Mesothelial cell of epicardium (in vitro differentiated cells): Measurements from ENCODE around the gene KLK4. TPM values are rescaled to one million over a fixed set of nuclear protein-coding genes. Genes with fewer than 3 reads are reported as not detected.

Source experiments
- DNase-seq, 2 experiments: peaks; one replicate each; pipeline ENCODE4 v3.0.0; 2021; ENCODE audit warnings: low spot score in 2 of 2; ENCODE audit not compliant: unreplicated experiment in 2 of 2
- H3K27ac Mint-ChIP-seq: 2 replicates; pipeline ENCODE4 v1.8.0; 2021; ENCODE audit warnings: mixed read lengths
- H3K27me3 Mint-ChIP-seq: 2 replicates; pipeline ENCODE4 v1.8.0; 2021; ENCODE audit warnings: low read depth, mixed read lengths
- H3K36me3 Mint-ChIP-seq: 2 replicates; pipeline ENCODE4 v1.8.0; 2021; ENCODE audit warnings: mixed read lengths
- H3K4me1 Mint-ChIP-seq: 2 replicates; pipeline ENCODE4 v1.8.0; 2021; ENCODE audit warnings: mixed read lengths
- H3K4me3 Mint-ChIP-seq: 2 replicates; pipeline ENCODE4 v1.8.0; 2021; ENCODE audit warnings: mild to moderate bottlenecking, moderate library complexity, mixed read lengths
- H3K9me3 Mint-ChIP-seq: 2 replicates; pipeline ENCODE4 v1.8.0; 2021; ENCODE audit warnings: mixed read lengths
- CTCF ChIP-seq: fragments of 200-600 bp; sonication (generic); IDR thresholded peaks from one replicate; pipeline ENCODE4 v1.5.0; 2021; ENCODE audit warnings: antibody characterized with exemption; ENCODE audit not compliant: unreplicated experiment
- total RNA-seq: library from RNA; stranded (reverse); gene quantifications from 3 replicates; pipeline ENCODE4 v1.2.1, GENCODE V29; 2021

The KLK4 gene
- total RNA-seq, 1 donor from 2014 or later, result not detected

- Mint-ChIP-seq H3K27me3 (peaks cover 64% of the 10 kb centered on the region), H3K4me1 (peaks cover 7% of the 10 kb centered on the region), H3K36me3 (no peaks in the 10 kb centered on the region), H3K27ac (no peak overlapping the region), H3K9me3 (no peaks in the 10 kb centered on the region), H3K4me3 (no peak overlapping the region)
- TF ChIP-seq CTCF, result no peak
- DNase-seq, result no peak
Measured at GRCh38 chr19:50924586-50924985, 13.4 kb upstream of the KLK4 start.

GRCh38 chr19:50922317-50922853, 11.2 kb upstream of the KLK4 start:
- Mint-ChIP-seq H3K4me3 (no peak overlapping the region), H3K4me1 (peaks cover 7% of the 10 kb centered on the region), H3K36me3 (no peaks in the 10 kb centered on the region), H3K9me3 (no peaks in the 10 kb centered on the region), H3K27ac (no peak overlapping the region), H3K27me3 (peaks cover 71% of the 10 kb centered on the region)
- peak; percentile 65 to 83 for DNase-seq
- peak; percentile 94 for TF ChIP-seq CTCF

GRCh38 chr19:50921426-50922316, 10.5 kb upstream of the KLK4 start:
- Mint-ChIP-seq H3K9me3 (no peaks in the 10 kb centered on the region), H3K27ac (no peak overlapping the region), H3K36me3 (no peaks in the 10 kb centered on the region), H3K27me3 (peaks cover 73% of the 10 kb centered on the region), H3K4me1 (peaks cover 7% of the 10 kb centered on the region), H3K4me3 (no peak overlapping the region)
- no peak for DNase-seq
- no peak for TF ChIP-seq CTCF

GRCh38 chr19:50916069-50916468, 4.9 kb upstream of the KLK4 start:
- DNase-seq, result no peak
- no peak for TF ChIP-seq CTCF
- Mint-ChIP-seq H3K4me1 (no peaks in the 10 kb centered on the region), H3K36me3 (no peaks in the 10 kb centered on the region), H3K27me3 (peaks cover 40% of the 10 kb centered on the region), H3K27ac (no peak overlapping the region), H3K4me3 (no peak overlapping the region), H3K9me3 (no peaks in the 10 kb centered on the region)

- no peaks in the 10 kb centered on the region for H3K9me3 Mint-ChIP-seq
- peaks cover 16% of the 10 kb centered on the region for H3K27me3 Mint-ChIP-seq
Measured at GRCh38 chr19:50912727-50913716, 1.8 kb upstream of the KLK4 start.

More at GRCh38 chr19:50912727-50913716, 1.8 kb upstream of the KLK4 start:
- no peaks in the 10 kb centered on the region for H3K36me3 Mint-ChIP-seq
- H3K4me3 Mint-ChIP-seq, result no peak overlapping the region
- peaks cover 5% of the 10 kb centered on the region for H3K4me1 Mint-ChIP-seq
- TF ChIP-seq CTCF, result no peak
- no peak overlapping the region for H3K27ac Mint-ChIP-seq
- DNase-seq, result no peak
